Limb (tissue), 2 donors: ENCODE measurements around the gene FAM83D.

Source experiments
- DNase-seq, 2 donors: peaks; one replicate each; pipeline ENCODE4 v3.0.0-alpha.2; 2016; ENCODE audit errors: extremely low spot score in 2 of 2

The FAM83D gene

DNA sequence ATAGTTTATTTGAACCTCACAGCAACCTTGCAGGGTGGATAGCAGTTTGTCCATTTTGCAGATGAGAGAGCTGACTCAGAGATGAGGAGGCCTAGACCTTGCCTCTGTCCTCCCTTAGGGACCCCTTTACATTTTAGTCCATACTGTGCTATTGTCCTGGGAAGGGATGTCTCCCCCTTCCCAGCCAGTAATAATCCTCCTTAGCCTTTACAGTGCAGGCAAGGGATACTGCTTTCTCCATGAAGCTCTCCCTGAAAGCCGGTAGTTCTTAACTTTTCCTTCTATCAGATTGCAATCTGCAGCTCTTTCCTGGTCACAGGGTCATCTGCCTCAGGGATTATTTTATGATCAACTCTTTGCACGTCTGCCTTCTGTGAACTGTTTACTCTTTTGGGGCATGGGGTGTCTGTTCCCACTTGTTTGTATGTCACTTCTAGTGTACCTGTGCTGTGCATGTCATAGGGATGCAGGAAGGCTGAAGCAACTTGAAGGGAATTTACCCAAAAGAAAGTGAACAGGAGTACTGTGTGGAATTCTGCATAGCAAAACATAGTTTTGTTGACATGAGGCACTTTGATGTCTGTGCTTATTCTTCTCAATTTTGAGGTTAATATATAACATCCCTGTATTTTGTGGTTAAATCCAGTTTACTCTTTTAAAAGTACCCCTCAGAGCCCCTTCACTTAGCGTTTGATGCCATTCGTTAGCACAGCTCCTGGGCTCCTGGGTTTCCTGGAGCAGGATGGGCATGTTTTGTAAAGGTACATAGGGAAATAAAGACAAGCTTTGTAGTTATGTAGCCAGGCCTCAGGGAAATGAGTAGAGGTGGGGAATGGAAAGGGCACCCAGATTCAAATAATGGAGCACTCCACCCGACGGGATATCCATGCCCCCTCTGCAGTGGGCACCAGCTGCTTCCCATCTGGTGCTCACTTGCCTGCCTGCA lies 74.0 kb downstream of the FAM83D start:
- no peak for DNase-seq
